Measurements from ENCODE around the gene MAP3K2.

The MAP3K2 gene

GRCh38 chr2:127407091-127407490 lies 19.3 kb upstream of the MAP3K2 start:
- DNase-seq (ENCODE audit: low read depth): no peak

GRCh38 chr2:127406454-127406853 lies 18.7 kb upstream of the MAP3K2 start:
- DNase-seq (ENCODE audit: low read depth): no peak

- no peak for DNase-seq (ENCODE audit: low read depth)
Measured at GRCh38 chr2:127405255-127405610, 17.5 kb upstream of the MAP3K2 start.

GRCh38 chr2:127404466-127405254 lies 16.9 kb upstream of the MAP3K2 start:
- no peak for DNase-seq (ENCODE audit: low read depth)

GRCh38 chr2:127403460-127403859 lies 15.7 kb upstream of the MAP3K2 start:
- DNase-seq (ENCODE audit: low read depth): no peak

- no peak for DNase-seq (ENCODE audit: low read depth)
Measured at GRCh38 chr2:127401757-127402695, 14.3 kb upstream of the MAP3K2 start.

GRCh38 chr2:127400897-127401756 lies 13.4 kb upstream of the MAP3K2 start:
- DNase-seq (ENCODE audit: low read depth): no peak

- no peak for DNase-seq (ENCODE audit: low read depth)
Measured at GRCh38 chr2:127400533-127400896, 12.7 kb upstream of the MAP3K2 start.

- peak; percentile 76 for DNase-seq (ENCODE audit: low read depth)
Measured at GRCh38 chr2:127398239-127398590, 10.4 kb upstream of the MAP3K2 start.

- no peak for DNase-seq (ENCODE audit: low read depth)
Measured at GRCh38 chr2:127397568-127398238, 9.9 kb upstream of the MAP3K2 start.

GRCh38 chr2:127394492-127394891 lies 6.7 kb upstream of the MAP3K2 start:
- no peak for DNase-seq (ENCODE audit: low read depth)

- DNase-seq (ENCODE audit: low read depth): no peak
Measured at GRCh38 chr2:127392828-127393578, 5.2 kb upstream of the MAP3K2 start.

- no peak for DNase-seq (ENCODE audit: low read depth)
Measured at GRCh38 chr2:127392133-127392827, 4.5 kb upstream of the MAP3K2 start.

- DNase-seq (ENCODE audit: low read depth): no peak
Measured at GRCh38 chr2:127389778-127390435, 2.1 kb upstream of the MAP3K2 start.

GRCh38 chr2:127388423-127389164 lies 819 bp upstream of the MAP3K2 start:
- no peak for DNase-seq (ENCODE audit: low read depth)

- DNase-seq (ENCODE audit: low read depth): no peak
Measured at GRCh38 chr2:127386764-127387654, 766 bp downstream of the MAP3K2 start.

GRCh38 chr2:127386246-127386645 lies 1.5 kb downstream of the MAP3K2 start:
- DNase-seq (ENCODE audit: low read depth): no peak

- no peak for DNase-seq (ENCODE audit: low read depth)
Measured at GRCh38 chr2:127384529-127384928, 3.2 kb downstream of the MAP3K2 start.
